NCI-H82 treated with DMSO at 0.1 percent for 48 hours (cell line): ENCODE measurements around the gene MAP1LC3B.

Experiments
- DNase-seq: peaks from one replicate; lab custom pipeline; 2025; ENCODE audit not compliant: unreplicated experiment; lab: John Stamatoyannopoulos, UW

Gene MAP1LC3B

DNA sequence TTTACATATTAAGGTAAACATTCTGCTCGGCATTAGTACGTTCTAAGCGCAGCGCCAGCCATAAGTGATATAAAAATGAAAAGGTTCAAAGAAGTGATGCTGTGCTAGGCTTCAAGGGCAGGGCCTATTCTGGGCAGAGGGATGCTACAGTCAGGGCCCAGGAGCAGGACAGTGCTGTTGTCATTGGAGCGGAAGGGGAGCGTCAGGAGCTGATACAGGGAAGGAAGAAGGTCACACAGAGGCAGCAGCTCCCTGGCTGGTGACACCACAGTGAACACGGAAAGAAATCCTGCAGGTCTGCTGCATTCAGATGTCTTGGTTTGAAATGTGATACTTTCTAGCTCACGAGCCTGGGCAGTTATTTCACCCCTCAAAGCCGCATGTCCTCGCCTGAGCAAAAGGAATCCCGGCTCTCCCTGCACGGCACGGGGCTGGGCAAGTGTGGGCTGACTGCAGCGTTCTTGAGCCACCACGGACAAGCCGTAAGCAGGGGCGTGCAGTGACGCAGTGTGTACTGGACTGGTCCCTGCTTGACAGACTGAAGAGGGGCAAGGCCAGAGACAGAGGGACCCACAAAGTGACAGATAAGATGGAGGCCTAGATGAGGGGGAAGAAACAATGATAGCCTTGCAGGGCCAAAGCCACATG lies 59.6 kb downstream of the MAP1LC3B start:
- no peak for DNase-seq

DNA sequence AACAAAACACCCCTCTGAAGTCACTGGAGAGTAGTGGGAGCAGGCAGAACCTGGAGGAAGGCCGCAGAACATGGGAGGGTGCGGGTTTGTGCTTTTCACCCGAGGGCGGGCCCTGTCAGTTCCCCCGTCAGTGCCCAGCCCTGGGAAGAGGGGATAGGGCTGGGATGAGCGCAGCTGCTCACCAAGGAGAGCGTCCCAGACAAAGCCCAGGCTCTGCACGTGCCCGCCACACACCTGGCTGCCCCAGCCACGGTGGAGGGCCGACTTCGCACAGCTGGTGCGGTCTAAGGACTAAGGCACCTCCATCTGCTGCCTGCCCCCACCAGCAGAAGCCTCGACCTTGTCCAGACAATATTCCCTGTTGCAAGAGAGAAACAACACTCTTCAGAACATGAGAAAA lies 61.2 kb downstream of the MAP1LC3B start:
- no peak for DNase-seq
